ENCODE results near the gene B3GNT4.
"Not testable (repeated sequence)": the region's sequence is repeated elsewhere in the genome, so short reads cannot be mapped to it uniquely, and the experiment has no call there.

Gene B3GNT4

GRCh38 chr12:122190842-122191668 lies 12.5 kb upstream of the B3GNT4 start:
- Histone ChIP-seq H3K9me3 (replicated peaks; ENCODE audit: low read length) (no peaks in the 10 kb centered on the region), H3K9ac (ENCODE audit: low read depth, low read length) (no peak overlapping the region), H3K4me1 (ENCODE audit: control insufficient read depth, insufficient read depth, low read length) (no peaks in the 10 kb centered on the region), H3K4me2 (ENCODE audit: low read length) (no peak overlapping the region), H3K27me3 (ENCODE audit: control insufficient read depth, insufficient read depth, low read length) (no peaks in the 10 kb centered on the region), H3K36me3 (ENCODE audit: insufficient read depth, low read length) (no peaks in the 10 kb centered on the region), H3K4me3 (ENCODE audit: low read length) (no peak overlapping the region)

GRCh38 chr12:122192441-122192840 lies 11.1 kb upstream of the B3GNT4 start:
- Histone ChIP-seq H3K4me2 (ENCODE audit: low read length) (no peak overlapping the region), H3K9ac (ENCODE audit: low read depth, low read length) (no peak overlapping the region), H3K9me3 (replicated peaks; ENCODE audit: low read length) (no peaks in the 10 kb centered on the region), H3K4me3 (ENCODE audit: low read length) (no peak overlapping the region), H3K4me1 (ENCODE audit: control insufficient read depth, insufficient read depth, low read length) (no peaks in the 10 kb centered on the region), H3K36me3 (ENCODE audit: insufficient read depth, low read length) (no peaks in the 10 kb centered on the region), H3K27me3 (ENCODE audit: control insufficient read depth, insufficient read depth, low read length) (no peaks in the 10 kb centered on the region)

GRCh38 chr12:122194804-122195203 lies 8.7 kb upstream of the B3GNT4 start:
- no peak overlapping the region for H3K4me3 ChIP-seq (ENCODE audit: low read length)
- H3K9ac ChIP-seq (ENCODE audit: low read depth, low read length) = no peak overlapping the region
- no peaks in the 10 kb centered on the region for H3K4me1 ChIP-seq (ENCODE audit: control insufficient read depth, insufficient read depth, low read length)
- no peaks in the 10 kb centered on the region for H3K27me3 ChIP-seq (ENCODE audit: control insufficient read depth, insufficient read depth, low read length)
- H3K9me3 ChIP-seq (replicated peaks; ENCODE audit: low read length) = no peaks in the 10 kb centered on the region
- no peak overlapping the region for H3K4me2 ChIP-seq (ENCODE audit: low read length)
- H3K36me3 ChIP-seq (ENCODE audit: insufficient read depth, low read length) = no peaks in the 10 kb centered on the region

GRCh38 chr12:122195405-122195804 lies 8.1 kb upstream of the B3GNT4 start:
- no peak overlapping the region for H3K4me3 ChIP-seq (ENCODE audit: low read length)
- no peaks in the 10 kb centered on the region for H3K36me3 ChIP-seq (ENCODE audit: insufficient read depth, low read length)
- no peaks in the 10 kb centered on the region for H3K4me1 ChIP-seq (ENCODE audit: control insufficient read depth, insufficient read depth, low read length)
- H3K27me3 ChIP-seq (ENCODE audit: control insufficient read depth, insufficient read depth, low read length) = no peaks in the 10 kb centered on the region
- H3K4me2 ChIP-seq (ENCODE audit: low read length) = no peak overlapping the region
- no peak overlapping the region for H3K9ac ChIP-seq (ENCODE audit: low read depth, low read length)
- no peaks in the 10 kb centered on the region for H3K9me3 ChIP-seq (replicated peaks; ENCODE audit: low read length)

- Histone ChIP-seq H3K9ac (ENCODE audit: low read depth, low read length) (no peak overlapping the region), H3K4me2 (ENCODE audit: low read length) (no peak overlapping the region), H3K9me3 (replicated peaks; ENCODE audit: low read length) (no peaks in the 10 kb centered on the region), H3K36me3 (ENCODE audit: insufficient read depth, low read length) (no peaks in the 10 kb centered on the region), H3K4me1 (ENCODE audit: control insufficient read depth, insufficient read depth, low read length) (no peaks in the 10 kb centered on the region), H3K4me3 (ENCODE audit: low read length) (no peak overlapping the region), H3K27me3 (ENCODE audit: control insufficient read depth, insufficient read depth, low read length) (no peaks in the 10 kb centered on the region)
These were observed 5.9 kb upstream of the B3GNT4 start for GRCh38 chr12:122197612-122197966.

- peaks cover 10% of the 10 kb centered on the region for H3K27me3 ChIP-seq (ENCODE audit: control insufficient read depth, insufficient read depth, low read length)
- no peak overlapping the region for H3K4me2 ChIP-seq (ENCODE audit: low read length)
- peaks cover 12% of the 10 kb centered on the region for H3K4me1 ChIP-seq (ENCODE audit: control insufficient read depth, insufficient read depth, low read length)
- H3K36me3 ChIP-seq (ENCODE audit: insufficient read depth, low read length) = no peaks in the 10 kb centered on the region
- H3K4me3 ChIP-seq (ENCODE audit: low read length) = no peak overlapping the region
- H3K9ac ChIP-seq (ENCODE audit: low read depth, low read length) = no peak overlapping the region
- H3K9me3 ChIP-seq (replicated peaks; ENCODE audit: low read length) = no peaks in the 10 kb centered on the region
These were observed 3.8 kb upstream of the B3GNT4 start for GRCh38 chr12:122199484-122200355.

GRCh38 chr12:122200541-122201175 lies 2.9 kb upstream of the B3GNT4 start:
- H3K9ac ChIP-seq (ENCODE audit: low read depth, low read length) = no peak overlapping the region
- H3K36me3 ChIP-seq (ENCODE audit: insufficient read depth, low read length) = no peaks in the 10 kb centered on the region
- no peak overlapping the region for H3K4me3 ChIP-seq (ENCODE audit: low read length)
- H3K9me3 ChIP-seq (replicated peaks; ENCODE audit: low read length) = no peaks in the 10 kb centered on the region
- H3K27me3 ChIP-seq (ENCODE audit: control insufficient read depth, insufficient read depth, low read length) = peaks cover 20% of the 10 kb centered on the region
- H3K4me2 ChIP-seq (ENCODE audit: low read length) = no peak overlapping the region
- peaks cover 12% of the 10 kb centered on the region for H3K4me1 ChIP-seq (ENCODE audit: control insufficient read depth, insufficient read depth, low read length)

- Histone ChIP-seq H3K27me3 (ENCODE audit: control insufficient read depth, insufficient read depth, low read length) (peaks cover 20% of the 10 kb centered on the region), H3K9ac (ENCODE audit: low read depth, low read length) (no peak overlapping the region), H3K4me1 (ENCODE audit: control insufficient read depth, insufficient read depth, low read length) (peaks cover 12% of the 10 kb centered on the region), H3K9me3 (replicated peaks; ENCODE audit: low read length) (no peaks in the 10 kb centered on the region), H3K36me3 (ENCODE audit: insufficient read depth, low read length) (no peaks in the 10 kb centered on the region), H3K4me3 (ENCODE audit: low read length) (no peak overlapping the region), H3K4me2 (ENCODE audit: low read length) (no peak overlapping the region)
These were observed 2.1 kb upstream of the B3GNT4 start for GRCh38 chr12:122201381-122201780.

GRCh38 chr12:122202017-122202416 lies 1.5 kb upstream of the B3GNT4 start:
- Histone ChIP-seq H3K4me1 (ENCODE audit: control insufficient read depth, insufficient read depth, low read length) (peaks cover 12% of the 10 kb centered on the region), H3K9me3 (replicated peaks; ENCODE audit: low read length) (no peaks in the 10 kb centered on the region), H3K27me3 (ENCODE audit: control insufficient read depth, insufficient read depth, low read length) (peaks cover 20% of the 10 kb centered on the region)

GRCh38 chr12:122202811-122203210 lies 698 bp upstream of the B3GNT4 start:
- peaks cover 12% of the 10 kb centered on the region for H3K4me1 ChIP-seq (ENCODE audit: control insufficient read depth, insufficient read depth, low read length)
- not testable (repeated sequence) for H3K9me3 ChIP-seq (replicated peaks; ENCODE audit: low read length)
- peak overlapping the region; percentile 91 for H3K4me2 ChIP-seq (ENCODE audit: low read length)
- H3K9ac ChIP-seq (ENCODE audit: low read depth, low read length) = peak overlapping the region; percentile 53
- H3K27me3 ChIP-seq (ENCODE audit: control insufficient read depth, insufficient read depth, low read length) = peaks cover 20% of the 10 kb centered on the region
- H3K4me3 ChIP-seq (ENCODE audit: low read length) = peak overlapping the region; percentile 64
- peaks cover 13% of the 10 kb centered on the region for H3K36me3 ChIP-seq (ENCODE audit: insufficient read depth, low read length)

More at GRCh38 chr12:122202017-122202416, 1.5 kb upstream of the B3GNT4 start:
- H3K4me2 ChIP-seq (ENCODE audit: low read length) = no peak overlapping the region
- no peak overlapping the region for H3K4me3 ChIP-seq (ENCODE audit: low read length)
- no peak overlapping the region for H3K9ac ChIP-seq (ENCODE audit: low read depth, low read length)
- H3K36me3 ChIP-seq (ENCODE audit: insufficient read depth, low read length) = peaks cover 5% of the 10 kb centered on the region

All from skeletal muscle satellite cell (primary cell).